Activated CD4-positive, alpha-beta T cell treated with anti-CD3 and anti-CD28 coated beads for 36 hours (primary cell): ENCODE results near the gene SYVN1. TPM values are rescaled to one million over a fixed set of nuclear protein-coding genes. Genes with fewer than 3 reads are reported as not detected.

Experiments used
- microRNA-seq: library from miRNA; unstranded; fragments of <30 nt; microRNA quantifications from one replicate; pipeline ENCODE4 v1.2.0, GENCODE V29; 2021; ENCODE audit warnings: borderline replicate concordance
- total RNA-seq, 2 experiments: library from RNA; stranded (reverse); gene quantifications; one replicate each; pipeline ENCODE4 v1.2.3, GENCODE V29; 2021

Gene SYVN1
- total RNA-seq, 2 experiments from 2014 or later = 24.3 to 31.1 TPM

Small RNA genes lying within 50 kb of the gene (microRNA-seq; reads per million reads assigned to microRNA genes)
- gene MIR6751 = 1.1 reads per million

Other genes with a start within 250 kb of the SYVN1 start
- 10 to 100 TPM; 15.8 to 16.7 TPM for gene ATG2A, start 217.3 kb downstream of the SYVN1 start, total RNA-seq
- gene PPP2R5B, start 209.8 kb downstream of the SYVN1 start, total RNA-seq = 10 to 100 TPM; 13.2 to 13.5 TPM
- under 1 TPM in 1 of 2 experiments, not detected in 1; 0.34 TPM for gene GPHA2, start 198.6 kb downstream of the SYVN1 start, total RNA-seq
- gene MAJIN, start 162.4 kb downstream of the SYVN1 start, total RNA-seq = 1 to 10 TPM; 1.2 to 1.6 TPM
- not detected for gene BATF2, start 137.5 kb downstream of the SYVN1 start, total RNA-seq
- gene ARL2, start 120.4 kb downstream of the SYVN1 start, total RNA-seq = 100 to 1,000 TPM in 1 of 2 experiments, 10 to 100 TPM in 1; 89.6 to 109 TPM
- gene SNX15, start 107.1 kb downstream of the SYVN1 start, total RNA-seq = 10 to 100 TPM; 12.1 to 14.2 TPM
- gene SAC3D1, start 93.3 kb downstream of the SYVN1 start, total RNA-seq = 10 to 100 TPM; 10.5 to 12.1 TPM
- gene NAALADL1, start 76.0 kb downstream of the SYVN1 start, total RNA-seq = 10 to 100 TPM; 11.7 to 13.6 TPM
- gene CDCA5, start 50.5 kb downstream of the SYVN1 start, total RNA-seq = 100 to 1,000 TPM; 111 to 119 TPM
- gene ZFPL1, start 50.3 kb downstream of the SYVN1 start, total RNA-seq = 10 to 100 TPM; 24.2 to 31.8 TPM
- 100 to 1,000 TPM in 1 of 2 experiments, 10 to 100 TPM in 1; 94.3 to 123 TPM for gene VPS51, start 38.3 kb downstream of the SYVN1 start, total RNA-seq
- gene TM7SF2, start 22.6 kb downstream of the SYVN1 start, total RNA-seq = 10 to 100 TPM; 17.4 to 18.1 TPM
- 1 to 10 TPM; 7.1 to 9.7 TPM for gene ZNHIT2, start 16.8 kb downstream of the SYVN1 start, total RNA-seq
- gene FAU, start 12.4 kb downstream of the SYVN1 start, total RNA-seq = 1,000 to 10,000 TPM; 1,125 to 1,182 TPM
- 10 to 100 TPM; 58.5 to 62.5 TPM for gene MRPL49, start 12.2 kb downstream of the SYVN1 start, total RNA-seq
- not detected for gene SPDYC, start 35.7 kb upstream of the SYVN1 start, total RNA-seq
- gene CAPN1, start 47.4 kb upstream of the SYVN1 start, total RNA-seq = 100 to 1,000 TPM; 103 to 125 TPM
- gene POLA2, start 127.4 kb upstream of the SYVN1 start, total RNA-seq = 10 to 100 TPM; 63.1 to 83.3 TPM
- under 1 TPM; 0.91 to 0.93 TPM for gene CDC42EP2, start 180.3 kb upstream of the SYVN1 start, total RNA-seq
- gene DPF2, start 199.3 kb upstream of the SYVN1 start, total RNA-seq = 10 to 100 TPM; 67.5 to 69.0 TPM
- 1 to 10 TPM in 1 of 2 experiments, under 1 TPM in 1; 0.58 to 1.1 TPM for gene TIGD3, start 220.2 kb upstream of the SYVN1 start, total RNA-seq
- 10 to 100 TPM; 13.2 to 14.3 TPM for gene SLC25A45, start 248.1 kb upstream of the SYVN1 start, total RNA-seq